ENCODE measurements around the gene AHI1. TPM values are rescaled to one million over a fixed set of nuclear protein-coding genes. Genes with fewer than 3 reads are reported as not detected.

AHI1 gene
- 28.5 TPM for total RNA-seq
- 9.1 TPM for polyA plus RNA-seq (ENCODE audit: insufficient read depth, low read depth, low replicate concordance)
- long read RNA-seq, donor 1, partial matches to known transcripts: 0 of 1 reads
- long read RNA-seq, donor 1, other reads (novel, unspliced or antisense): 0 of 1 reads
- long read RNA-seq, donor 2, partial matches to known transcripts: 0 of 4 reads
- long read RNA-seq, donor 2, other reads (novel, unspliced or antisense): 0 of 4 reads
- long read RNA-seq, donor 3, transcript AHI1-209 (3 exons, 900 nt): major isoform, 5 of 13 reads
- long read RNA-seq, donor 3, partial matches to known transcripts: 5 of 13 reads
- long read RNA-seq, donor 3, other reads (novel, unspliced or antisense): 0 of 13 reads
- long read RNA-seq, donor 4, transcript AHI1-209 (3 exons, 900 nt): major isoform, 7 of 12 reads
- long read RNA-seq, donor 4, partial matches to known transcripts: 0 of 12 reads
- long read RNA-seq, donor 4, other reads (novel, unspliced or antisense): 0 of 12 reads
- long read RNA-seq, donor 5: 0 reads
- long read RNA-seq, donor 6, partial matches to known transcripts: 0 of 2 reads
- long read RNA-seq, donor 6, other reads (novel, unspliced or antisense): 0 of 2 reads
- long read RNA-seq, donor 7, full-length matches to known transcripts: 1 of 15 reads
- long read RNA-seq, donor 7, partial matches to known transcripts: 8 of 15 reads
- long read RNA-seq, donor 7, other reads (novel, unspliced or antisense): 6 of 15 reads
- long read RNA-seq, donor 8, partial matches to known transcripts: 0 of 1 reads
- long read RNA-seq, donor 8, other reads (novel, unspliced or antisense): 0 of 1 reads
- long read RNA-seq, donor 9: 0 reads
- long read RNA-seq, donor 10, partial matches to known transcripts: 8 of 10 reads
- long read RNA-seq, donor 10, other reads (novel, unspliced or antisense): 0 of 10 reads

DNA sequence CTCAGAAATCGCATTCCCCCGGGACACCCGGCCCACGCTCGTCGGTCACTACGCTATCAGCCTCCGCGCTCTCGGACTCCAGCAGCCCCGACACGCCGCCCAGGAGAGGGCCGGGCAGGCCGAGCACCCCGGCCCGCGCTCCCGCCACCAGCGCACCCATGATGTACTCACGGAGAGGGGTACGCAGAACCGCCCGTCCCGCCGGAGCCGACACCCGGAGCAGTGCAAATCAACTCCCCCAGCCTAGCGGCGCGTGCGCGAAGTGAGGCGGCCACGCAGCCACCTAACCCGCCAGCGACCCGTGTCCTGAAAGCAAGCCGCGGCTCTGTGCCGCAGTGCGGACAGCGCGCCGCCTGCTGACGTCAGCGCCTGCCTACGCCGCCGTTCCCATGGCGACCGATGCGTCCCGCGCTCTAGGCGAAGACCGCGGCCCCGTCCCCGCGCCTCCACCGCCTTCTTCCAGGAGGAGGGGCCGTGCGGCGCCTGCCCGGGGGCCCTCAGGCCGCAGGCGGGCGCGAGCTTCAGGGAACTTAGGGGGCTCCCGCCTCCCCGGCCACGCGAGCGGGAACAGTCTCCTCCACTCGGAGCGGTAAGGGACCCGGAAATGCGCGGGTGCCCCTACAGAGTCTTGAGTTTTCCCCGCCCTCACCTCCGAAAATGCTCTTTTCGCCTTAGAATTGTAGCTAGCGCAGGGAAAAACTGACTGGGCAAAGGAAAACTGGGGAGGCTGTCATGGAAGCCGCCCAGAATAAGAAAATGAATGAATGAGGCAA lies at the start of gene AHI1:
TSS of gene AHI1 (minus strand) at position 329 of the 773 bp plus-strand sequence. CDS start 5,503 bp downstream, outside the sequence.
- peak; percentile 96 to 98 (median 97) for DNase-seq
- no peak for FAIRE-seq
- Histone ChIP-seq H3K27me3 (ENCODE audit: control insufficient read depth, insufficient read depth, low read length) (no peaks in the 10 kb centered on the region), H3K9ac (ENCODE audit: low read length in 3 of 3) (peak within 1 kb of the TSS; percentile 92 to 99 (median 95)), H3K4me3 (ENCODE audit: low read length in 3 of 3) (peak within 1 kb of the TSS; percentile 88 to 95 (median 90)), H3K4me1 (ENCODE audit: control insufficient read depth in 2 of 3, insufficient read depth in 2 of 3, low read depth in 1 of 3, low read length in 3 of 3) (peaks cover 0 to 4% (median 0%) of the 10 kb centered on the region in 3 donors), H3K36me3 (ENCODE audit: control insufficient read depth in 2 of 3, insufficient read depth in 3 of 3, low read length in 3 of 3) (peaks cover 0 to 5% (median 0%) of the 10 kb centered on the region in 3 donors), H3K9me3 (ENCODE audit: control insufficient read depth in 2 of 3, insufficient read depth in 1 of 3, low read length in 3 of 3) (no peaks in the 10 kb centered on the region), H3K27ac (ENCODE audit: low read depth in 2 of 2, low read length in 2 of 2) (peak within 1 kb of the TSS; percentile 95 to 99)
- TF ChIP-seq CTCF (IDR thresholded peaks at IDR 0.05; ENCODE audit: borderline replicate concordance, extremely low read depth, insufficient read depth): peak; percentile 33
- intact Hi-C loops (cut with DNase I): no loop called here

GRCh38 chr6:135546680-135547418 lies 49.3 kb upstream of the AHI1 start:
- H3K27ac ChIP-seq (ENCODE audit: low read depth in 2 of 2, low read length in 2 of 2): no peak overlapping the region
- H3K4me1 ChIP-seq (ENCODE audit: control insufficient read depth in 2 of 3, insufficient read depth in 2 of 3, low read depth in 1 of 3, low read length in 3 of 3): no peaks in the 10 kb centered on the region
- peaks cover 0 to 1% (median 0%) of the 10 kb centered on the region in 3 donors for H3K9me3 ChIP-seq (ENCODE audit: control insufficient read depth in 2 of 3, insufficient read depth in 1 of 3, low read length in 3 of 3)
- no peak for DNase-seq
- H3K36me3 ChIP-seq (ENCODE audit: control insufficient read depth in 2 of 3, insufficient read depth in 3 of 3, low read length in 3 of 3): no peaks in the 10 kb centered on the region
- intact Hi-C loops (cut with DNase I): no loop called here
- no peak overlapping the region for H3K9ac ChIP-seq (ENCODE audit: low read length in 3 of 3)
- no peak for FAIRE-seq
- no peak overlapping the region for H3K4me3 ChIP-seq (ENCODE audit: low read length in 3 of 3)
- H3K27me3 ChIP-seq (ENCODE audit: control insufficient read depth, insufficient read depth, low read length): no peaks in the 10 kb centered on the region
- TF ChIP-seq CTCF (IDR thresholded peaks at IDR 0.05; ENCODE audit: borderline replicate concordance, extremely low read depth, insufficient read depth): no peak

- Histone ChIP-seq H3K27me3 (ENCODE audit: control insufficient read depth, insufficient read depth, low read length) (no peaks in the 10 kb centered on the region), H3K4me1 (ENCODE audit: control insufficient read depth in 2 of 3, insufficient read depth in 2 of 3, low read depth in 1 of 3, low read length in 3 of 3) (no peaks in the 10 kb centered on the region), H3K9me3 (ENCODE audit: control insufficient read depth in 2 of 3, insufficient read depth in 1 of 3, low read length in 3 of 3) (peaks cover 0 to 1% (median 0%) of the 10 kb centered on the region in 3 donors), H3K9ac (ENCODE audit: low read length in 3 of 3) (no peak overlapping the region), H3K36me3 (ENCODE audit: control insufficient read depth in 2 of 3, insufficient read depth in 3 of 3, low read length in 3 of 3) (no peaks in the 10 kb centered on the region), H3K27ac (ENCODE audit: low read depth in 2 of 2, low read length in 2 of 2) (no peak overlapping the region), H3K4me3 (ENCODE audit: low read length in 3 of 3) (no peak overlapping the region)
- TF ChIP-seq CTCF (IDR thresholded peaks at IDR 0.05; ENCODE audit: borderline replicate concordance, extremely low read depth, insufficient read depth): no peak
- FAIRE-seq (no peak), DNase-seq (no peak)
- intact Hi-C loops (cut with DNase I): no loop called here
Measured at GRCh38 chr6:135546206-135546605, 48.7 kb upstream of the AHI1 start.
